IMR-90 (cell line): Measurements from ENCODE around the gene SYPL2. TPM values are rescaled to one million over a fixed set of nuclear protein-coding genes. Genes with fewer than 3 reads are reported as not detected.

Experiments used
- ATAC-seq: fragments of 200-7000 bp; cut with Tn5 transposase; 2 replicates; pipeline ENCODE4 v1.9.1; 2020; ENCODE audit warnings: low read depth, mild to moderate bottlenecking, moderate library complexity
- BruUV-seq: library from RNA; stranded (reverse); fragments of 400-500 nt; replicated peaks from 2 replicates; lab custom pipeline; 2021; lab: Mats Ljungman, UMichigan
- CTCF ChIA-PET: fragments of 300-600 bp; formaldehyde crosslinking; extraction: SDS; loops from one replicate; lab custom pipeline; 2021; ENCODE audit warnings: antibody characterized with exemption; lab: Yijun Ruan, JAX
- POLR2A ChIA-PET: fragments of 300-600 bp; sonication (Branson Sonifier 250); formaldehyde crosslinking; loops from one replicate; lab custom pipeline; 2022; ENCODE audit warnings: antibody characterized with exemption; ENCODE audit not compliant: unreplicated experiment; lab: Charles Lee
- DNase-seq: peaks from one replicate; pipeline ENCODE4 v3.0.0; 2013
- H2AFZ ChIP-seq: replicated peaks from 2 replicates; pipeline ENCODE3; 2013; ENCODE audit warnings: low read length, mild to moderate bottlenecking; ENCODE audit not compliant: poor library complexity
- H2AK5ac ChIP-seq: 2 replicates; pipeline ENCODE4 v1.6.1; 2013; ENCODE audit warnings: low read depth, low read length, inconsistent platforms
- H2AK9ac ChIP-seq: replicated peaks from 2 replicates; pipeline ENCODE3; 2013; ENCODE audit warnings: mild to moderate bottlenecking, low read depth, low read length, moderate library complexity; ENCODE audit not compliant: poor library complexity
- H2BK120ac ChIP-seq: 2 replicates; pipeline ENCODE4 v1.6.1; 2013; ENCODE audit warnings: low read depth, low read length, inconsistent platforms
- H2BK15ac ChIP-seq: 3 replicates; pipeline ENCODE4 v1.6.1; 2013; ENCODE audit warnings: low read depth, low read length, inconsistent platforms
- H2BK20ac ChIP-seq: 2 replicates; pipeline ENCODE4 v1.6.1; 2013; ENCODE audit warnings: low read depth, mild to moderate bottlenecking, inconsistent platforms, low read length, moderate library complexity
- H2BK5ac ChIP-seq: 2 replicates; pipeline ENCODE4 v1.6.1; 2013; ENCODE audit warnings: mild to moderate bottlenecking, low read depth, low read length, inconsistent platforms; ENCODE audit not compliant: poor library complexity, severe bottlenecking
- H3K14ac ChIP-seq: replicated peaks from 2 replicates; pipeline ENCODE4 v1.6.1; 2013; ENCODE audit warnings: low read depth, low read length, inconsistent platforms
- H3K18ac ChIP-seq: 2 replicates; pipeline ENCODE4 v1.6.1; 2013; ENCODE audit warnings: low read depth, low read length, control low read depth
- H3K23ac ChIP-seq: 2 replicates; pipeline ENCODE4 v1.6.1; 2013; ENCODE audit warnings: low read depth, low read length, inconsistent platforms
- H3K27ac ChIP-seq: 2 replicates; pipeline ENCODE4 v1.5.1; 2013; ENCODE audit warnings: mild to moderate bottlenecking, control low read depth, low read length; ENCODE audit not compliant: insufficient read depth
- H3K27me3 ChIP-seq: 2 replicates; pipeline ENCODE4 v1.6.1; 2013; ENCODE audit warnings: low read length; ENCODE audit not compliant: control insufficient read depth, insufficient read depth
- H3K36me3 ChIP-seq: 2 replicates; pipeline ENCODE4 v1.6.1; 2013; ENCODE audit warnings: low read length, mixed read lengths; ENCODE audit not compliant: control insufficient read depth, insufficient read depth
- H3K4ac ChIP-seq: 2 replicates; pipeline ENCODE4 v1.6.1; 2013; ENCODE audit warnings: low read depth, low read length, inconsistent platforms
- H3K4me1 ChIP-seq: 2 replicates; pipeline ENCODE4 v1.6.1; 2013; ENCODE audit warnings: low read length, mixed read lengths; ENCODE audit not compliant: control insufficient read depth, insufficient read depth
- H3K4me2 ChIP-seq: 2 replicates; pipeline ENCODE4 v1.6.1; 2013; ENCODE audit warnings: low read depth, mild to moderate bottlenecking, control low read depth, low read length, moderate library complexity
- H3K4me3 ChIP-seq: 2 replicates; pipeline ENCODE4 v1.5.1; 2013; ENCODE audit warnings: low read depth, mild to moderate bottlenecking, control low read depth, low read length, moderate library complexity; ENCODE audit not compliant: insufficient read depth
- H3K56ac ChIP-seq: 2 replicates; pipeline ENCODE4 v1.6.1; 2013; ENCODE audit warnings: low read length, inconsistent platforms; ENCODE audit not compliant: insufficient read depth; ENCODE audit errors: extremely low read depth
- H3K79me1 ChIP-seq, 2 experiments: 2 replicates each; pipeline ENCODE4 v1.6.1; 2013; ENCODE audit warnings: low read length in 2 of 2, inconsistent platforms in 1 of 2, low read depth in 1 of 2
- H3K9ac ChIP-seq: 2 replicates; pipeline ENCODE4 v1.6.1; 2013; ENCODE audit warnings: low read depth, low read length, control low read depth
- H3K9me1 ChIP-seq: 2 replicates; pipeline ENCODE4 v1.6.1; 2013; ENCODE audit warnings: low read length, inconsistent platforms; ENCODE audit not compliant: insufficient read depth
- H3K9me3 ChIP-seq: 2 replicates; pipeline ENCODE4 v1.6.1; 2013; ENCODE audit warnings: low read length; ENCODE audit not compliant: control insufficient read depth, insufficient read depth
- H4K20me1 ChIP-seq: 2 replicates; pipeline ENCODE4 v1.6.1; 2013; ENCODE audit warnings: low read length, inconsistent platforms; ENCODE audit not compliant: insufficient read depth
- H4K5ac ChIP-seq: 2 replicates; pipeline ENCODE4 v1.6.1; 2013; ENCODE audit warnings: mild to moderate bottlenecking, low read depth, low read length, control low read depth
- H4K8ac ChIP-seq, 2 experiments: 2 replicates each; pipeline ENCODE4 v1.6.1; 2013; ENCODE audit warnings: low read depth in 2 of 2, low read length in 2 of 2, control low read depth in 1 of 2, inconsistent platforms in 1 of 2
- H4K91ac ChIP-seq: 2 replicates; pipeline ENCODE4 v1.6.1; 2013; ENCODE audit warnings: low read depth, low read length, inconsistent platforms; ENCODE audit not compliant: insufficient read depth
- MAFK ChIP-seq: IDR thresholded peaks from 2 replicates; pipeline ENCODE4 v1.6.1; 2012; ENCODE audit warnings: low read depth, low read length, improper control_type of control experiment
- WGBS, 2 experiments: methylation state at CpG; one replicate each; pipeline versions ENCODE4 v1.1.5 to v1.1.7; 2013; ENCODE audit warnings: missing lambda C conversion rate in 2 of 2; ENCODE audit not compliant: insufficient read length in 1 of 2; ENCODE audit errors: extremely low coverage in 2 of 2; 5-methylcytosine and 5-hydroxymethylcytosine counted together
- dilution Hi-C: fragments of 300-500 bp; cut with HindIII; formaldehyde crosslinking; loops from one replicate; pipeline ENCODE4 v1.14.3; 2018; ENCODE audit warnings: low sequenced_read_pairs; ENCODE audit not compliant: unreplicated experiment
- in situ Hi-C: fragments of 300-500 bp; cut with MboI; formaldehyde crosslinking; loops from 3 replicates; pipeline ENCODE4 v1.14.3; 2019; ENCODE audit warnings: low sequenced_read_pairs, inconsistent platforms, mixed read lengths
- intact Hi-C: fragments of 100-400 bp; cut with micrococcal nuclease; formaldehyde crosslinking; loops from 2 replicates; pipeline ENCODE4 v1.10.0; 2022
- polyA plus RNA-seq, 3 experiments: library from polyadenylated mRNA; depleted of rRNA; stranded (reverse); fragments of >200 nt; gene quantifications; 2 replicates each; pipeline ENCODE4 v1.2.3, GENCODE V29; 2012; ENCODE audit warnings: low replicate concordance in 1 of 3
- total RNA-seq: library from RNA; depleted of rRNA; stranded (reverse); fragments of >200 nt; gene quantifications from 2 replicates; pipeline ENCODE4 v1.2.3, GENCODE V29; 2012

The SYPL2 gene
- total and polyA plus RNA-seq, 2 of the 4 experiments (the other 2 are of a cell fraction), result under 0.01 to 0.65 TPM

- Histone ChIP-seq H3K56ac (no peak overlapping the region), H3K27ac (no peak overlapping the region), H2AFZ (no peak overlapping the region), H3K4ac (no peak overlapping the region), H3K79me1 (peaks cover 19 to 62% of the 10 kb centered on the region in 2 experiments), H4K20me1 (peaks cover 28% of the 10 kb centered on the region), H2AK9ac (no peak overlapping the region), H4K5ac (no peak overlapping the region), H3K4me2 (no peak overlapping the region), H4K91ac (no peak overlapping the region), H2AK5ac (no peak overlapping the region), H3K27me3 (no peaks in the 10 kb centered on the region), H3K9ac (no peak overlapping the region), H4K8ac (no peak overlapping the region), H2BK15ac (no peak overlapping the region; the same call in 2 of the 3 replicates), H2BK120ac (no peak overlapping the region), H2BK5ac (no peak overlapping the region), H3K18ac (no peak overlapping the region), H3K14ac (no peak overlapping the region), H3K4me1 (peaks cover 3% of the 10 kb centered on the region; the same call in 1 of the 2 replicates), H2BK20ac (no peak overlapping the region), H3K36me3 (peaks cover 11% of the 10 kb centered on the region), H3K23ac (no peak overlapping the region), H3K9me3 (no peaks in the 10 kb centered on the region), H3K4me3 (no peak overlapping the region), H3K9me1 (peaks cover 3% of the 10 kb centered on the region; the same call in 1 of the 2 replicates)
- intact Hi-C loops, result no loop called here
- DNase-seq (no peak), ATAC-seq (no peak)
- TF ChIP-seq MAFK, result no peak
- WGBS, 2 experiments, result 83% methylated on average over 2 of the region's 2 CpGs; no CpG with 5 or more reads in 1 of the 2 experiments
- no TSS peak for BruUV-seq
- ChIA-PET CTCF (no interaction called here), POLR2A (no interaction called here)
- dilution Hi-C loops, result no loop called here
- in situ Hi-C loops, result no loop called here
These were observed 42.8 kb upstream of the SYPL2 start for GRCh38 chr1:109423498-109423897.
